Suprapubic skin (tissue), 4 donors: Measurements from ENCODE around the gene CDK5R1. TPM values are rescaled to one million over a fixed set of nuclear protein-coding genes. Genes with fewer than 3 reads are reported as not detected.

ENCODE experiments used
- DNase-seq, 2 donors: peaks; one replicate each; pipeline ENCODE4 v3.0.0-alpha.2; 2019; ENCODE audit warnings: low spot score in 2 of 2
- H3K27ac ChIP-seq: fragments of 200-600 bp; sonication (generic); one replicate; pipeline ENCODE4 v1.5.1; 2019
- H3K27me3 ChIP-seq: fragments of 200-600 bp; sonication (generic); one replicate; pipeline ENCODE4 v1.5.1; 2019
- H3K36me3 ChIP-seq: fragments of 200-600 bp; sonication (generic); one replicate; pipeline ENCODE4 v1.5.1; 2019
- H3K4me1 ChIP-seq: fragments of 200-600 bp; sonication (generic); one replicate; pipeline ENCODE4 v1.5.1; 2019
- H3K4me3 ChIP-seq: fragments of 200-600 bp; sonication (generic); one replicate; pipeline ENCODE4 v1.5.1; 2019; ENCODE audit warnings: mild to moderate bottlenecking
- H3K9me3 ChIP-seq: fragments of 200-600 bp; sonication (generic); one replicate; pipeline ENCODE4 v1.5.1; 2019
- EP300 ChIP-seq: sonication (generic); formaldehyde crosslinking; IDR thresholded peaks from one replicate; pipeline ENCODE4 v1.6.1; 2017; ENCODE audit warnings: antibody characterized with exemption
- POLR2A ChIP-seq, 2 donors: fragments of 450-650 bp; IDR thresholded peaks; one replicate each; pipeline ENCODE4 v1.6.1; 2017; ENCODE audit warnings: antibody characterized with exemption in 2 of 2, mild to moderate bottlenecking in 2 of 2, moderate library complexity in 2 of 2
- POLR2AphosphoS5 ChIP-seq, 3 donors: sonication (generic); formaldehyde crosslinking; IDR thresholded peaks; one replicate each; pipeline ENCODE4 v1.6.1; 2017; ENCODE audit warnings: antibody characterized with exemption in 3 of 3
- WGBS: methylation state at CpG from one replicate; pipeline ENCODE4 v1.1.5; 2018; 5-methylcytosine and 5-hydroxymethylcytosine counted together
- total RNA-seq, 4 donors: library from RNA; depleted of rRNA; stranded (reverse); fragments of >200 nt; gene quantifications; one replicate each; pipeline ENCODE4 v1.1.0, GENCODE V29; 2016
- TF ChIP-seq, protein P1 (sequence below), 2 donors: fragments of 200-600 bp in 1 of 2; fragments of 450-650 bp in 1 of 2; sonication (generic) in 1 of 2; IDR thresholded peaks; one replicate each; pipeline ENCODE4 v1.5.1; 2016 to 2019; ENCODE audit warnings: antibody characterized with exemption in 2 of 2, mild to moderate bottlenecking in 1 of 2, moderate library complexity in 1 of 2

Gene CDK5R1
- total RNA-seq, 4 donors from 2014 or later, result 3.5 to 6.9 (median 5.5) TPM

GRCh38 chr17:32461498-32461852 is 25.3 kb upstream of the CDK5R1 start:
- no peaks in the 10 kb centered on the region for H3K27me3 ChIP-seq
- no peaks in the 10 kb centered on the region for H3K9me3 ChIP-seq
- no peak overlapping the region for H3K27ac ChIP-seq
- DNase-seq, result no peak
- peaks cover 88% of the 10 kb centered on the region for H3K36me3 ChIP-seq
- no peaks in the 10 kb centered on the region for H3K4me1 ChIP-seq
- no peak overlapping the region for H3K4me3 ChIP-seq
- WGBS, result 72% methylated on average over 4 of the region's 4 CpGs
- TF ChIP-seq POLR2A (IDR thresholded peaks at IDR 0.05), result no peak
- TF ChIP-seq, protein P1, sequence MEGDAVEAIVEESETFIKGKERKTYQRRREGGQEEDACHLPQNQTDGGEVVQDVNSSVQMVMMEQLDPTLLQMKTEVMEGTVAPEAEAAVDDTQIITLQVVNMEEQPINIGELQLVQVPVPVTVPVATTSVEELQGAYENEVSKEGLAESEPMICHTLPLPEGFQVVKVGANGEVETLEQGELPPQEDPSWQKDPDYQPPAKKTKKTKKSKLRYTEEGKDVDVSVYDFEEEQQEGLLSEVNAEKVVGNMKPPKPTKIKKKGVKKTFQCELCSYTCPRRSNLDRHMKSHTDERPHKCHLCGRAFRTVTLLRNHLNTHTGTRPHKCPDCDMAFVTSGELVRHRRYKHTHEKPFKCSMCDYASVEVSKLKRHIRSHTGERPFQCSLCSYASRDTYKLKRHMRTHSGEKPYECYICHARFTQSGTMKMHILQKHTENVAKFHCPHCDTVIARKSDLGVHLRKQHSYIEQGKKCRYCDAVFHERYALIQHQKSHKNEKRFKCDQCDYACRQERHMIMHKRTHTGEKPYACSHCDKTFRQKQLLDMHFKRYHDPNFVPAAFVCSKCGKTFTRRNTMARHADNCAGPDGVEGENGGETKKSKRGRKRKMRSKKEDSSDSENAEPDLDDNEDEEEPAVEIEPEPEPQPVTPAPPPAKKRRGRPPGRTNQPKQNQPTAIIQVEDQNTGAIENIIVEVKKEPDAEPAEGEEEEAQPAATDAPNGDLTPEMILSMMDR (IDR thresholded peaks at IDR 0.05), result peak in 1 of 2 donors; percentile 45

GRCh38 chr17:32461853-32462617 is 24.8 kb upstream of the CDK5R1 start:
- Histone ChIP-seq H3K27me3 (no peaks in the 10 kb centered on the region), H3K9me3 (no peaks in the 10 kb centered on the region), H3K27ac (no peak overlapping the region), H3K4me3 (no peak overlapping the region), H3K36me3 (peaks cover 88% of the 10 kb centered on the region), H3K4me1 (no peaks in the 10 kb centered on the region)
- DNase-seq, result no peak
- 54% methylated on average over 1 of the region's 1 CpG for WGBS
- TF ChIP-seq, protein P1 (IDR thresholded peaks at IDR 0.05), result peak; percentile 9 to 46
- TF ChIP-seq POLR2AphosphoS5 (IDR thresholded peaks at IDR 0.05), result no peak

DNA sequence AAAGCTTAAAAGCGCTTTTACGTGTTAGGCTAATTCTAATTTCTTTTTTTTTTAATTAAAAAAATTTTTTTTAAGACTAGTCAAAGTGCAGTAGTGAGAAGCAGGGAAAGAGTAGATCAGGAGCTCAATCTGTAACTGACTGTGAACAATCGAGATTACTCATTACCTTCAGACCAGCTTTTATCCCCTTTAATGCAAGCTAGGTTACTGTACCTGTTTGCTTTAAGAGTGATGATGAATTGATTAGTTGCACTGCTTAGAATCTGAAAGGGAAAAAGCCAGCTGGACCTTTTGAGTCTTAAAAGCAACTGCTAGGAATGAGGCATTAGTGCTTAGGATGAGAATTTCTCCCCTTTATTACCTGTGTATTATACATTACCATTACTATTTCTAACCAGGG is 23.5 kb upstream of the CDK5R1 start:
- DNase-seq, result no peak
- whole genome bisulfite sequencing, result 91% methylated on average over 3 of the region's 3 CpGs
- H3K4me1 ChIP-seq, result no peaks in the 10 kb centered on the region
- TF ChIP-seq EP300 (no peak), POLR2AphosphoS5 (IDR thresholded peaks at IDR 0.05) (no peak), POLR2A (IDR thresholded peaks at IDR 0.05) (no peak)
- TF ChIP-seq, protein P1 (IDR thresholded peaks at IDR 0.05), result no peak
- peaks cover 87% of the 10 kb centered on the region for H3K36me3 ChIP-seq
- H3K27me3 ChIP-seq, result no peaks in the 10 kb centered on the region
- H3K9me3 ChIP-seq, result no peaks in the 10 kb centered on the region
- H3K27ac ChIP-seq, result no peak overlapping the region
- H3K4me3 ChIP-seq, result no peak overlapping the region

DNA sequence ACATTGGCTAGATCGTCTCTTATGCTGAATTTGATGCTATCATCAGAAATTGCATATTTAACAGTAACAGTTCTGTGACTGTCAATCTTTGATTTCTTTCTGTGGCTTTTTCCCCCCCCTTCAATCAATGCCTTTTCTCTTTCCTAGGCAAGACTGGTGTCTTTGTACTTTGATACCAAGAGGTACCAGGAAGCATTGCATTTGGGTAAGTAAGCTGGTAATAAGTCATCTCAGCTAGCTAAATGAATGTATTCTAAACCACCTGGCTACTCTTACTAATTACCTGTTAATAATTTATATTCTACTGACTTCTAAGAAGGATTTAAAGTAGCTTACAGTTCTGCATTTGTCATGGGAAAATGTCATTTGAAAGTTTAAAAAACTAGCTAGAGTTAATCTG is 22.4 kb upstream of the CDK5R1 start:
- Histone ChIP-seq H3K9me3 (no peaks in the 10 kb centered on the region), H3K4me3 (no peak overlapping the region), H3K27me3 (no peaks in the 10 kb centered on the region), H3K4me1 (no peaks in the 10 kb centered on the region), H3K27ac (no peak overlapping the region), H3K36me3 (peaks cover 86% of the 10 kb centered on the region)
- no peak for TF ChIP-seq POLR2AphosphoS5 (IDR thresholded peaks at IDR 0.05)
- TF ChIP-seq EP300, result no peak
- TF ChIP-seq, protein P1 (IDR thresholded peaks at IDR 0.05), result no peak
- no peak for TF ChIP-seq POLR2A (IDR thresholded peaks at IDR 0.05)
- no peak for DNase-seq
- WGBS, result 77% methylated on average over 1 of the region's 1 CpG

GRCh38 chr17:32467949-32468348 is 18.8 kb upstream of the CDK5R1 start:
- Histone ChIP-seq H3K27me3 (no peaks in the 10 kb centered on the region), H3K4me3 (no peak overlapping the region), H3K9me3 (no peaks in the 10 kb centered on the region), H3K27ac (no peak overlapping the region), H3K4me1 (no peaks in the 10 kb centered on the region), H3K36me3 (peaks cover 95% of the 10 kb centered on the region)
- TF ChIP-seq POLR2AphosphoS5 (IDR thresholded peaks at IDR 0.05) (no peak), EP300 (no peak), POLR2A (IDR thresholded peaks at IDR 0.05) (no peak)
- TF ChIP-seq, protein P1 (IDR thresholded peaks at IDR 0.05), result no peak
- DNase-seq, result no peak
- 94% methylated on average over 7 of the region's 7 CpGs for WGBS
